SK-N-MC (cell line): ENCODE data around the gene C1orf105.

Source experiments
- EZH2 ChIP-seq: fragments of 200-600 bp; sonication (generic); IDR thresholded peaks from one replicate; pipeline ENCODE4 v1.6.1; 2017; ENCODE audit warnings: antibody characterized with exemption
- POLR2AphosphoS5 ChIP-seq: IDR thresholded peaks from 2 replicates; pipeline ENCODE4 v1.6.1; 2012; ENCODE audit warnings: mild to moderate bottlenecking, low read depth, low read length, borderline replicate concordance

DNA sequence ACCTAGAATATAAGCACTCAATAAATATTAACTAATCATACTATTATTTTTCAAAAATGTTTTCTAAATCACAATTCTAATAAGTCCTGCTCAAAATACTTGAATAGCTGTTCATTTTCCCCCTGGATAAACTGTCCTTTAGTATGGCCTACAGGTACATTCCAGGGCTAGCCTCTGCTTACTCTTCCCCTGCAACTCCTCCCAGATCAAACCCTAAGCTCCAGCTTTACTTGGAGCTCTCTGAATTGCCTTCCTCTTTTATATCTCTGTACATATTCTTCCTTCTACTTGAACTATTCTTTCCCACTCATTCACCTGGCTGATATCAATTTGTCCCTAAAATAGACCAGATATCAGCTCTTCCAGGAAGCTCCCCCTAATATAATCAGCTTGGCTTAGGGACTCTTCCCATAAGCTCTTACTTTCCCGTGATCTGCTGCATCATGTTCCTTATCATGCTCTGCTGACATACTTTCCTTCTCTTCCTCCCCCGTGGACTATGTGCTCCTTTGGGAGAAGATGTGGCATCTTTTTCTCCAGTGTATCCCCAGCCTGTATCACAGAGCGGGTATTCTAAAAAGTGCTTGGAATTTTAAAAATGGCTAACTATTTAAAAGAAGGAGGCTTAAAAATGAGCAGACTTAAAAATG, 66.4 kb downstream of the C1orf105 start:
- no peak for TF ChIP-seq POLR2AphosphoS5
- no peak for TF ChIP-seq EZH2
